ENCODE measurements around the gene COPE.
"Not testable (repeated sequence)": the region's sequence is repeated elsewhere in the genome, so short reads cannot be mapped to it uniquely, and the experiment has no call there.

The COPE gene

GRCh38 chr19:18919086-18919899, at the start of gene COPE, which contains the start of gene DDX49:
Gene COPE, minus strand, starts transcription at chr19:18919387. Its CDS starts 39 bp downstream, at chr19:18919348.
Gene DDX49, plus strand, starts transcription at chr19:18919715. Its CDS starts 27 bp downstream, at chr19:18919742.
- peak; percentile 95 for DNase-seq (ENCODE audit: low read depth)

- DNase-seq (ENCODE audit: low read depth) = no peak
These were observed 48.4 kb upstream of the COPE start for GRCh38 chr19:18967358-18968146.

- DNase-seq (ENCODE audit: low read depth) = no peak
These were observed 47.1 kb upstream of the COPE start for GRCh38 chr19:18966307-18966706.

DNA sequence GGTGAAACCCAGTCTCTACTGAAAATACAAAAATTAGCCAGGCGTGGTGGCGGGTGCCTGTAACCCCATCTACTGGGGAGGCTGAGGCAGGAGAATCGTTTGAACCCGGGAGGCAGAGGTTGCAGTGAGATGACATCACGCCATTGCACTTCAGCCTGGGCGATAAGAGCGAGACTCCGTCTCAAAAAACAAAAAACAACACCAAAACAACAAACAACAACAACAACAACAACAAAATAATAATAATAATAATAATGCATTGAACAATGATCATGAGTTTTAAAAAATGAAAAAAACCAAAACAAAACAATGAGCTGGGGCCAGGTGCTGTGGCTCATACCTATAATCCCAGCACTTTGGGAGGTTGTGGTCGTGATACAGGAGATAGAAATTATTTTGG, 44.9 kb upstream of the COPE start:
- DNase-seq (ENCODE audit: low read depth) = no peak

GRCh38 chr19:18961767-18962620, 42.8 kb upstream of the COPE start:
- no peak for DNase-seq (ENCODE audit: low read depth)

GRCh38 chr19:18960370-18960769, 41.2 kb upstream of the COPE start:
- no peak for DNase-seq (ENCODE audit: low read depth)

DNA sequence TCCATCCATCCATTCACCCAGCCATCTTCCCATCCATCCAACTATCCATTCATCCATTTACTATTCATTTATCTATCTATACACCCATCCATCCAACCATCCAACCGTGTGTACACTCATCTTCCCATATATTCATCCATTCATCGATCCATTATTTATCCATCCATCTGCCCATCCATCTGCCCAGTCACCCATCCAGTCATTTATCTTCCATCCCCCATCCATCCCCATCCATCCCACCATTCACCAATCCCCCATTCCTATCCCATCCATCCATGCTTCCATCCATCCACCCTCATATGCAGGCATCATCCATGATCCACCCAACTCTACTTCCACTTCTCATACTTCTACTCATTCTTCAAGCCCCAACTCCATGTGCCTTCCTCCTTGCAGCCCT, 35.9 kb upstream of the COPE start:
- DNase-seq (ENCODE audit: low read depth) = no peak

DNA sequence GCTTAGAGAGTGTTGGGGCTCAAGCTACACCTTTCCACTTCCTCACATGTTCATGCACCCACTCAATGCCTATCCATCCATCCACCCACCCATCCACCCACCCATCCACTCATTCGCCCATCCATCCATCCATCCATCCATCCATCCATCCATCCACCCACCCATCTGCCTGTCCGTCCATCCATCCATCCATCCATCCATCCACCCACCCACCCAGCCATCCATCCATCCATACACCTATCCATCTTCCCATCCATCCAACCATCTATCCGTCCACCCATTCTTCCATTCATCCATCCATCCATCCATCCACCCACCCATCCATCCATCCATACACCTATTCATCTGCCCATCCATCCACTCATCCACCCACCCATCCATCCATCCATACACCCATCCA, 34.9 kb upstream of the COPE start:
- no peak for DNase-seq (ENCODE audit: low read depth)

- DNase-seq (ENCODE audit: low read depth) = not testable (repeated sequence)
These were observed 33.3 kb upstream of the COPE start for GRCh38 chr19:18952364-18953003.

GRCh38 chr19:18951721-18952281, 32.6 kb upstream of the COPE start:
- no peak for DNase-seq (ENCODE audit: low read depth)

DNA sequence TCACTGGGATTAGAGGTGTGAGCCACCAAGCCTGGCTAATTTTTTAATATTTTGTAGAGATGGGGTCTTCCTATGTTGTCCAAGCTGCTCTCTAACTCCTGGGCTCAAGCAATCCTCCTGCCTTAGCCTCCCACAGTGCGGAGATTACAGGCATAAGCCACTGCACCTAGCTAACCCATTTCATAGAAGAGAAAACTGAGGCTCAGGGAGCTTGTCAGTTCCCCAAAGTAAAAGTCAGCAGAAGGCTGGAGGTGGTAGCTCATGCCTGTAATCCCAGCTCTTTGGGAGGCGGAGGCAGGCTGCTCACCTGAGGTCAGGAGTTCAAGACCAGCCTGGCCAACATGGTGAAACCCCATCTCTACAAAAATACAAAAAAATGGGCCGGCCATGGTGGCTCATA, 30.7 kb upstream of the COPE start:
- DNase-seq (ENCODE audit: low read depth) = no peak

GRCh38 chr19:18948976-18949356, 29.8 kb upstream of the COPE start:
- DNase-seq (ENCODE audit: low read depth) = no peak

- DNase-seq (ENCODE audit: low read depth) = no peak
These were observed 29.1 kb upstream of the COPE start for GRCh38 chr19:18948075-18948975.

DNA sequence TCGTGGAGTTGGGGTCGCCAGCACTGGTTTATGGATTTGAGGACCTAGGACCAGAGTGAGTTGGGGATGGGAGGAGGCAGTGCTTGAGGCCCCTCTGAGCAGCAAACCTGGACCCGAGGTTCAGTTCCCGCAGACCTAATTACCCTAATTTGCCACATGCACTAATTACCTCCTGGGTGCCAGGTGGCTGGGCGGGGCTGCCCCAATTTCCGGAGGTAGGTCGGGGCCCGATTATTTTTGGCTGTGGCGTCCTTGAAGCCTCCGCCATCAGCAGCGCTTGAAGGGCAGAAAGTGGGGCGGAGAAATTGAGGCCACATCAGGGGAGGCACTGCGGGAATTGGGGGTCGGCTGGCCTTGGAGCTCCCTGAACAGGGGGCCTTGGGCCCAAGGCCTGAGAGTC, 27.7 kb upstream of the COPE start:
- no peak for DNase-seq (ENCODE audit: low read depth)

- DNase-seq (ENCODE audit: low read depth) = no peak
These were observed 27.1 kb upstream of the COPE start for GRCh38 chr19:18946335-18946734.

- no peak for DNase-seq (ENCODE audit: low read depth)
These were observed 26.1 kb upstream of the COPE start for GRCh38 chr19:18945297-18945696.

DNA sequence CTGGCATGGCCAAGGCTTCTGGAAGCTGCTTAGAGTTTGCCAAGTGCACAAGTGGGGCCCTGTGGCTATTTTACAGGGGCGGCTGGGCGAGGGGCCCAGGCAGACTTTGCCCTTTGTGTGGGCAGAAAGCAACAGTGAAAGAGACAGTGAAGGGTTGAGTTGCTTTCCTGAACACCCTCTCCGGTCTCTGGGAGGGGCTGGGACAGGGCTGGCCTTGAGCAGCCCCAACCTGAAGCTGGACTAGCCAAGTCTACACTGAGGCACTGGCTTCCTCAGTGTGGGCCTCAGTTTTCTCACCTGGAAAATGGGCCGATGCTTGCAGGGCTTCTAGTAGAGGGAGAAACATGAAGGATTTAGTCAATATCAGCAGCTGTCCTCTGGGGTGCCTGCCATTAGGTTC, 24.3 kb upstream of the COPE start:
- no peak for DNase-seq (ENCODE audit: low read depth)

DNA sequence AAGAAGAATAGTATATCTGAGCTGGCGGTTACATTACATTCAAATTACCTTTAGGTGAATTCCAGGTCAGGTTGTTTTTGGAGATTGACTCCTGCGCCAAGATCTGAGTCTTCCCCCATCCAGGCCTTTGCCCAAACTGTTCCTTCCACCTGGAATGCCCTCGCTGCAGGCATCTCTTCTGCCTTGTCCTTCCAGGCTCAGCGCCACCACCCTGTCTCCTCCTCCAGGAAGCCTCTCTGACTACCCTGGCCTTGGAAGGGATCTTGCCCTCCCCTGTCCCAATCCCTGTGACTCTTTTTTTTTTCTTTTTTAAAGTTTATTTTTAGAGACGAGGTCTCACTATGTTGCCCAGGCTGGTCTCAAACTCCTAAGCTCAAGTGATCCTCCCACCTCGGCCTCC, 23.5 kb upstream of the COPE start:
- DNase-seq (ENCODE audit: low read depth) = no peak

DNA sequence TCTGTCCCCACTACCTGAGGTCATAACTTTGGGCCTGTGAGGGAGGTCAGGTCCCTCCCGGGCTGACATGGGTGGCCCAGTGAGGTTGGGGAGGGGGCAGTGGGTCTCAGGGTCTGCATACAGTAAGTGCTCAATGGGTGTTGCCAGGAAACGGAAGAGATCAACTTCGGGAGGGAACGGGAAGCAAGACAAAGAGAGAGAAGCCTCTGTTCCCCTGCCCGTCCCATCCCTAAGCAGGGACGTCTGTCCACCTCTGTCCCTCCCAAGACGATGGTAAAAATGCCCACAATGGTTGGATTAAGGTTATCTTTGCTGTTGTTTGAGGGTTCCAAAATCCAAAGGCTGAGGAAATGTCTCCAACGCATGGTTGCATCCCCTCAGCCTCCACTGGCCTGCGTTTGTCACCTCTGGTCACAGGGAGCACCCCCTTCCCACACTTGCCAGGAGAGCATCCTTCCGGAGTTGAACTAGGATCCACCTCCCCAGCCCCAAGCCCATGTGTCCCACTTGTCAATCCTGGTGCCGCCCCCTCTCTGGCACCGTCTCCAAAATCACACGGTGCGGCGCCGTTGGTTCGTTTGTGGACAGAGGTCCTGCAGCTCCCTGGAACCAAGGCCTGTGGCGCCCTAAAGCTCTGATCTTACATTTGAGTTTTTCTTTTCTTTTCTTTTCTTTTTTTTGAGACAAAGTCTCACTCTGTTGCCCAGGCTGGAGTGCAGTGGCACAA, 22.6 kb upstream of the COPE start:
- DNase-seq (ENCODE audit: low read depth) = no peak

Data from activated T-cell treated with anti-CD3 and anti-CD28 coated beads for 48 hours (primary cell).